GM13976 (cell line): ENCODE measurements around the gene TRAF1.

Experiments used
- DNase-seq: peaks from one replicate; pipeline ENCODE4 v3.0.0; 2012; ENCODE audit warnings: low spot score
- in situ Hi-C: fragments of 300-500 bp; cut with MboI; formaldehyde crosslinking; loops from one replicate; pipeline ENCODE4 v1.12.0; 2022; ENCODE audit warnings: low sequenced_read_pairs, mixed read lengths, inconsistent platforms; ENCODE audit not compliant: unreplicated experiment
- TF ChIP-seq, protein P1 (sequence below): IDR thresholded peaks from 2 replicates; pipeline ENCODE4 v1.5.1; 2012; ENCODE audit warnings: borderline replicate concordance, mild to moderate bottlenecking; ENCODE audit not compliant: insufficient read depth; ENCODE audit errors: extremely low read depth, missing control alignments, control extremely low read depth

The TRAF1 gene

DNA sequence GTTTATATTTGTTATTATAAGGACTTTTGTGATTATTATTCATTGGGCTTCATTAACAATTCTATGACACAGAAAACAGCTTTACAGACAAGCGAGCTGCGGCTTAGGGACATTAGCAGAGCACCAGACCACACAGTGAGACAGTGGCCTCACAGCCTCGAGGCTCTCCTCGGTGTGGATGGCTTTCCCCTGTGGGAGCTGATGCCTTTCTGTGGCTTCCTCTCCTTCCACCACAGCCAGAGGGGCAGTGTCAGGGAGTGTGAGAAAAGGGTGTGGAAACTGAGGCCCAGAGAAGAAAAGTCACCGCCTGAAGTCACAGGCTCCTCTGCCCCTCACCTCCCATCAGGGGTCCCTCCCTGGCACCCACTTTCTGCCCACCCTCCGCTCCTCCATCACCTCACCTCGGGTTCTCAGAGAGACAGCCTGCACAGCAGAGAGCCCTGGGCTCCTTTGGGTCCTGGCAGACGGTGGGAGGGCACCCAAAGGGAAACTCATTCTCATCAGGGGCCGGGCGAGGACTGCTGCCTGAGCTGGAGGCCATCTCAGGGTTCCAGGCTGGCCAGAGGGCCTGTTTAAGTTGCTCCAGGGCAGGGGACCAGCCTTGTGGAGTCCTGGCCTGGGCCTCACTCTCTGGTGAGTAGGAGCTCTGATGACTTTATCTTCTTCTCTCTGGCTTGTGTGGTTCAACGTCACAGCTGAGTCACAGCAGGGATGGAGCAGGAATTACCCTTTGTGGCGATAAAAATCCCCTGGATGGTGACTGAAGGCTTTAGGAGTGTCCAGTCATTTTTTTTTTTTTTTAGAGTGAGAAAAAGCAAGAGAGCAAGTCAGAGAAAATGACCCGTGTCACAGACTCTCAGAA, 830 bp downstream of the TRAF1 start:
- TF ChIP-seq, protein P1, sequence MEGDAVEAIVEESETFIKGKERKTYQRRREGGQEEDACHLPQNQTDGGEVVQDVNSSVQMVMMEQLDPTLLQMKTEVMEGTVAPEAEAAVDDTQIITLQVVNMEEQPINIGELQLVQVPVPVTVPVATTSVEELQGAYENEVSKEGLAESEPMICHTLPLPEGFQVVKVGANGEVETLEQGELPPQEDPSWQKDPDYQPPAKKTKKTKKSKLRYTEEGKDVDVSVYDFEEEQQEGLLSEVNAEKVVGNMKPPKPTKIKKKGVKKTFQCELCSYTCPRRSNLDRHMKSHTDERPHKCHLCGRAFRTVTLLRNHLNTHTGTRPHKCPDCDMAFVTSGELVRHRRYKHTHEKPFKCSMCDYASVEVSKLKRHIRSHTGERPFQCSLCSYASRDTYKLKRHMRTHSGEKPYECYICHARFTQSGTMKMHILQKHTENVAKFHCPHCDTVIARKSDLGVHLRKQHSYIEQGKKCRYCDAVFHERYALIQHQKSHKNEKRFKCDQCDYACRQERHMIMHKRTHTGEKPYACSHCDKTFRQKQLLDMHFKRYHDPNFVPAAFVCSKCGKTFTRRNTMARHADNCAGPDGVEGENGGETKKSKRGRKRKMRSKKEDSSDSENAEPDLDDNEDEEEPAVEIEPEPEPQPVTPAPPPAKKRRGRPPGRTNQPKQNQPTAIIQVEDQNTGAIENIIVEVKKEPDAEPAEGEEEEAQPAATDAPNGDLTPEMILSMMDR, result no peak
- DNase-seq, result peak; percentile 76
- in situ Hi-C loops, result no loop called here

DNA sequence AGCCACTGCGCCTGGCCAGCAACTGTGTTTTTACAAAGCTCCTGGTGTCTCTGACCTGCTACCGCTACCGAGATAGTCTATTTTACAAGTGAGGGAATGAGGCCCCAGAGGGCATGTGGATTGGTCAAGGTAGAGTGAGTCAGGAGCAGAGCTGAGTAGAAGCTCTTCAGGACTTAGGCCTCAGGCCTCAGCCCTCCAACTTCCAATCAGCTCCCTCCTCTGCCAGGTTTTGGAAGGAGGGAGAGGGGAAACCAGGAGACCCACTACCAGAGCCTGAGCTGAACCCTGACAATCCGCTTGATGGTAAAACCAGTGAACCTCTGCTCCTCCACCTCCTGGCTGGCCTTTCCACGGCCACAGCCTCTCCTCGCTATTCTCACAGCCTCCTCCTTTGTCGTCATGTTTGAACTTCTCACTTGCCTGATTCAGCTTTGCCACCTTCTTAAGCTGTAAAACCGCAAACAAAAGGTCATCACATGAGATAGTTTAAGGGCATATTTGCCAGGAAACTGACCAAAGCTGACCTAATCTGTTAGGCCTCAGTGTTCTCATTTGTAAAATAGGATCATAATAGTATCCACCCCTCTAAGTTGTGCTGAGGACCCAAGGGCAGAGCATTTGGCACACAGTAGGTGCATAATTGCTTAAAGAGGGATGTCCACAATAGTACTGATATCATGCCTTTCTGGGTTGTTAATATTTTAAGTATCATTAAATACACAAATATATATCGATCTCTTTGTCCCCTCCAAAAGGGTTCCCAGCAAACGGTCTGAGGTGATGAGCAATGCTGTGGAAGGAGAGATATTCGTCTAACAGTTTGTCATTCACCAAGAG, 1.7 kb downstream of the TRAF1 start:
- DNase-seq, result no peak
- in situ Hi-C loops, result no loop called here
- TF ChIP-seq, protein P1, result no peak

DNA sequence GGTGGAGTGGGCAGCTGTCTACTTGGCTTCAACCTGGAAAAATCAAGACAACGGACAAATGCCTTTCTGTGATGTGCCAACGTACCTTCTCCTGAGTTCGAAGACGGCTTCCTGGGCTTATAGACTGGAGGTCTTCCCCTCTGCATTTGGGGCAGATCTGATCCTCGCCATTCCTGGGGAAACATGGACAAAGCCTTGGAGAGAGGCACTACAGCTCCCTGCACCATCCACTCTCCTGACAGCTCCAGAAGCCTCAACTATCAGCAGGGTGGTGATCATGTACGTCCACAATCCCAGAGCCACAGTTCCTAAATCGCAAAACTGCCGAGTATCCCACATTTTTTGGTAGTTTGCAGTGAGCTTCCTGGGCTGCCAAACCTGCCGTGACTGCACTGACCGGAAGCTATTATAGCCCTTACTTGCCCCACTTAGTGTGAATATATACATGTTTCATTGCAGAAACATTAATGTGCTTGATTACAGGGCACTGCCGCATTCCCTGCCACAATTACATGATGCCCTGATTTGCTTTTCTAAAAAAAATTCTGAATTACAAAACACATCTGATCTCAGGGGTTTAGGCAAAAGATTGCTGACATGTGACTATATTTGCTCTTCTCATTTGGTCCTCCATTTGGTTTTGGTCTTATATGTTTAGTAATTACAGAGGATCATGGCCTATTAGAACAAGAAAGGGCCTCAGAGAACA, 2.8 kb downstream of the TRAF1 start:
- in situ Hi-C loops, result no loop called here
- no peak for DNase-seq
- TF ChIP-seq, protein P1, result no peak

DNA sequence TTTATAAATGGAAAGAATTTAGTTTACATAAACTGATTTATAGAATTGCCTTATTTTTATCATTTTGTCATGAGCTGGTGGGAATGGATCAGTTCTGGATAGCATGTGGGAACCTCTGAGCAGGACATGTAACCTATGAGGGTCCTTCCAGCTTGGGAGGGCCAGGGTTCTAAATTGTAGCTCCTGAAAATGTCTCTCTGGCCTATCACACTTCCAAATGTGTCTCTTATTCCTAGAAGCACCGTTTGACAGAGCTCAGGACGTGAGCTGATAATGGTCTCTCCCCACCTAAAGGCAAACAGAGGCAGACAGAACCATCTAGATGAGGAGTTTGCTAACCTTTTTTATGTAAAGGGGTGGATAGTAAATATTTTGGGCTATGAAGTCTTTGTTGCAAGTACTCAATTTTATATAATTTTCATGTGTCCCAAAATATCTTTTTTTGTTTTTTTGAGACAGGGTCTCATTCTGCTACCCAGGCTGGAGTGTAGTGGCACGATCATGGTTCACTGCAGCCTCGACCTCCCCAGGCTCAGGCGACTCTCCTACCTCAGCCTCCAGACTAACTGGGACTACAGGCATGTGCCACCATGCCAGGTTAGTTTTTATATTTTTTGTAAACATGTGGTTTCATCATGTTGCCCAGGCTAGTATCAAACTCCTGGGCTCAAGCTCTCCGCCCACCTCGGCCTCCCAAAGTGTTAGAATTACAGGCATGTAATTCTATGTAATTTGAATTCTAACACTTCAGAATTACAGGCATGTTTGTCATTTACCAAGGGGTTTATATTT, 4.0 kb downstream of the TRAF1 start:
- TF ChIP-seq, protein P1, result no peak
- in situ Hi-C loops, result no loop called here
- no peak for DNase-seq

DNA sequence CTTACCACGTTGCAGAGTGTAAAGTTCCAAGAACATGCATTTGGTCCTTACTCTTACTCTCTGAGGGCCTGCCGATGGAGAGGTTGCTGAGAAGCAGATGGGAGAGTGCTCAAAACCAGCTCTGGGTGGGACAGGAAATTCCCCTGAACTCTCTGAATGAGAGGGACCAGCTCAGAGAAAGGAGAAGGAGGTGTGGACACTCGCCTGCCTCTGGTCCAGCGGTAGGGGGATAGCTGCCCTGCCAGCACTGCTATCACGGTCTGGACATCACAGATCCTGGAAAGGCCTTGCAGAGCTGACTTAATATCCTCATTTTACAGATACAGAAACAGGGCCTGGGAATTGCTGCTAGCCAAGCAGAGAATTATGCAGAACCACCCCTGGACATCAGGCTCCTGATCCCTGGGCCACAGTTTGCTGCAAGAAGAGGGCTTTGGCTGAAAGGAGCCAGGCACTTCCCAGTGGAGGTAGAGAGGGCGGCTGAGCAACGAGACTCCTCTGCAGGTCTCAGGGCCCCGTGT, 4.9 kb downstream of the TRAF1 start:
- peak; percentile 27 for DNase-seq
- in situ Hi-C loops, result no loop called here

More for the DNA sequence above, 4.9 kb downstream of the TRAF1 start:
- TF ChIP-seq, protein P1, result no peak
